Measurements from ENCODE around the gene MICALL2. TPM values are rescaled to one million over a fixed set of nuclear protein-coding genes. Genes with fewer than 3 reads are reported as not detected.
A peak's percentile ranks its signal among the peaks of the same experiment; 100 is the strongest.

MICALL2 gene
- total RNA-seq (2014; rRNA removed; shearing (Covaris generic)) (10.6 and 12.2 TPM in 2 replicates), polyA plus RNA-seq (2016; fragmentation: Nextera tagmentation; extraction: Ambion mirVana) (6.4 and 7.5 TPM in 2 replicates)

- peak; percentile 97 for DNase-seq
- H3K9me3 ChIP-seq (ENCODE audit: low read depth) = no peaks in the 10 kb centered on the region
- TF ChIP-seq EZH2 (IDR thresholded peaks at IDR 0.05; ENCODE audit: insufficient read depth, poor library complexity, severe bottlenecking) (no peak), EZH2phosphoT487 (IDR thresholded peaks at IDR 0.05; ENCODE audit: insufficient read depth, low read depth) (no peak)
- no peaks in the 10 kb centered on the region for H4K20me1 ChIP-seq (ENCODE audit: insufficient read depth)
- H3K36me3 ChIP-seq (ENCODE audit: low read depth) = no peaks in the 10 kb centered on the region
- no peaks in the 10 kb centered on the region for H3K9me2 ChIP-seq (ENCODE audit: insufficient read depth)
- peaks cover 38% of the 10 kb centered on the region for H3K79me2 ChIP-seq (ENCODE audit: insufficient read depth)
- peak within 1 kb of the TSS; percentile 79 for H2AFZ ChIP-seq
- in situ Hi-C loops (cut with MboI) = no loop called here
- peaks cover 17% of the 10 kb centered on the region for H3F3A ChIP-seq (ENCODE audit: insufficient read depth)
- H3K4me3 ChIP-seq = peak within 1 kb of the TSS; percentile 90
- H3K27ac ChIP-seq = peak within 1 kb of the TSS; percentile 83
- H3K4me1 ChIP-seq (ENCODE audit: insufficient read depth) = peaks cover 21% of the 10 kb centered on the region
- H3K4me2 ChIP-seq (ENCODE audit: unreplicated experiment) = peak within 1 kb of the TSS; percentile 90
- H3K27me3 ChIP-seq (replicated peaks; ENCODE audit: insufficient read depth) = no peaks in the 10 kb centered on the region
- WGBS, 2 experiments (ENCODE audit: low coverage in 1 of 2, low lambda C conversion rate in 2 of 2, missing lambda C conversion rate in 2 of 2) = 1% methylated on average over 21 to 36 of the region's 69 CpGs
- peak within 1 kb of the TSS; percentile 87 for H3K9ac ChIP-seq
Observed at GRCh38 chr7:1458683-1459511, at the start of gene MICALL2. TSS of gene MICALL2 (minus strand) at chr7:1459470. CDS start at chr7:1459326, 144 bp downstream.

GRCh38 chr7:1508277-1508758 lies 49.0 kb upstream of the MICALL2 start:
- Histone ChIP-seq H3K27ac (no peak overlapping the region), H3F3A (ENCODE audit: insufficient read depth) (peaks cover 4% of the 10 kb centered on the region; the same call in 1 of the 2 replicates), H3K9ac (no peak overlapping the region), H3K9me3 (ENCODE audit: low read depth) (no peaks in the 10 kb centered on the region), H3K4me2 (ENCODE audit: unreplicated experiment) (no peak overlapping the region), H3K9me2 (ENCODE audit: insufficient read depth) (no peaks in the 10 kb centered on the region), H3K4me1 (ENCODE audit: insufficient read depth) (no peaks in the 10 kb centered on the region), H2AFZ (no peak overlapping the region), H3K79me2 (ENCODE audit: insufficient read depth) (peaks cover 8% of the 10 kb centered on the region), H3K4me3 (no peak overlapping the region), H3K36me3 (ENCODE audit: low read depth) (no peaks in the 10 kb centered on the region), H3K27me3 (replicated peaks; ENCODE audit: insufficient read depth) (no peaks in the 10 kb centered on the region), H4K20me1 (ENCODE audit: insufficient read depth) (no peaks in the 10 kb centered on the region)
- TF ChIP-seq EZH2 (IDR thresholded peaks at IDR 0.05; ENCODE audit: insufficient read depth, poor library complexity, severe bottlenecking) (no peak), EZH2phosphoT487 (IDR thresholded peaks at IDR 0.05; ENCODE audit: insufficient read depth, low read depth) (no peak)
- in situ Hi-C loops (cut with MboI) = no loop called here
- WGBS, 2 experiments (ENCODE audit: low coverage in 1 of 2, low lambda C conversion rate in 2 of 2, missing lambda C conversion rate in 2 of 2) = 71 to 84% methylated on average over 9 to 10 of the region's 10 CpGs
- no peak for DNase-seq

GRCh38 chr7:1505731-1506550 lies 46.7 kb upstream of the MICALL2 start:
- in situ Hi-C loops (cut with MboI) = no loop called here
- no peak overlapping the region for H3K4me3 ChIP-seq
- no peak for DNase-seq
- no peaks in the 10 kb centered on the region for H4K20me1 ChIP-seq (ENCODE audit: insufficient read depth)
- TF ChIP-seq EZH2phosphoT487 (IDR thresholded peaks at IDR 0.05; ENCODE audit: insufficient read depth, low read depth) = no peak
- no peak for TF ChIP-seq EZH2 (IDR thresholded peaks at IDR 0.05; ENCODE audit: insufficient read depth, poor library complexity, severe bottlenecking)
- peaks cover 4% of the 10 kb centered on the region; the same call in 1 of the 2 replicates for H3F3A ChIP-seq (ENCODE audit: insufficient read depth)
- H3K79me2 ChIP-seq (ENCODE audit: insufficient read depth) = peaks cover 31% of the 10 kb centered on the region
- no peaks in the 10 kb centered on the region for H3K9me3 ChIP-seq (ENCODE audit: low read depth)
- no peaks in the 10 kb centered on the region for H3K36me3 ChIP-seq (ENCODE audit: low read depth)
- no peak overlapping the region for H2AFZ ChIP-seq
- no peaks in the 10 kb centered on the region for H3K9me2 ChIP-seq (ENCODE audit: insufficient read depth)
- no peak overlapping the region for H3K9ac ChIP-seq
- 69 to 73% methylated on average over 31 of the region's 35 CpGs for WGBS, 2 experiments (ENCODE audit: low coverage in 1 of 2, low lambda C conversion rate in 2 of 2, missing lambda C conversion rate in 2 of 2)
- H3K27ac ChIP-seq = no peak overlapping the region
- no peaks in the 10 kb centered on the region for H3K27me3 ChIP-seq (replicated peaks; ENCODE audit: insufficient read depth)
- H3K4me1 ChIP-seq (ENCODE audit: insufficient read depth) = no peaks in the 10 kb centered on the region; the same call in 1 of the 2 replicates
- H3K4me2 ChIP-seq (ENCODE audit: unreplicated experiment) = no peak overlapping the region
